NCI-H146 (cell line): ENCODE results near the gene IQGAP2.
A peak's percentile ranks its signal among the peaks of the same experiment; 100 is the strongest.
"Not testable (repeated sequence)": the region's sequence is repeated elsewhere in the genome, so short reads cannot be mapped to it uniquely, and the experiment has no call there.

Experiments
- DNase-seq: peaks from one replicate; lab custom pipeline; 2025; lab: John Stamatoyannopoulos, UW

Gene IQGAP2

GRCh38 chr5:76579166-76579937 is 176.3 kb downstream of the IQGAP2 start:
- DNase-seq = no peak

GRCh38 chr5:76580981-76581380 is 177.9 kb downstream of the IQGAP2 start:
- DNase-seq = no peak

GRCh38 chr5:76582230-76583162 is 179.4 kb downstream of the IQGAP2 start:
- DNase-seq = no peak

- no peak for DNase-seq
Observed at GRCh38 chr5:76583163-76584047, 180.3 kb downstream of the IQGAP2 start.

- no peak for DNase-seq
Observed at GRCh38 chr5:76585783-76586217, 182.7 kb downstream of the IQGAP2 start.

- DNase-seq = no peak
Observed at GRCh38 chr5:76586531-76586930, 183.4 kb downstream of the IQGAP2 start.

GRCh38 chr5:76590027-76590426 is 186.9 kb downstream of the IQGAP2 start:
- DNase-seq = no peak

- DNase-seq = no peak
Observed at GRCh38 chr5:76591366-76591765, 188.3 kb downstream of the IQGAP2 start.

- no peak for DNase-seq
Observed at GRCh38 chr5:76592692-76593091, 189.6 kb downstream of the IQGAP2 start.

GRCh38 chr5:76594107-76594506 is 191.0 kb downstream of the IQGAP2 start:
- no peak for DNase-seq

GRCh38 chr5:76595755-76596481 is 192.8 kb downstream of the IQGAP2 start:
- no peak for DNase-seq

GRCh38 chr5:76598531-76598930 is 195.4 kb downstream of the IQGAP2 start:
- no peak for DNase-seq

GRCh38 chr5:76600716-76601115 is 197.6 kb downstream of the IQGAP2 start:
- no peak for DNase-seq

GRCh38 chr5:76601470-76601869 is 198.4 kb downstream of the IQGAP2 start:
- DNase-seq = peak; percentile 9

- no peak for DNase-seq
Observed at GRCh38 chr5:76602094-76602726, 199.1 kb downstream of the IQGAP2 start.

GRCh38 chr5:76603991-76604390 is 200.9 kb downstream of the IQGAP2 start:
- DNase-seq = not testable (repeated sequence)

GRCh38 chr5:76604838-76605237 is 201.8 kb downstream of the IQGAP2 start:
- DNase-seq = no peak

- no peak for DNase-seq
Observed at GRCh38 chr5:76606701-76607100, 203.6 kb downstream of the IQGAP2 start.

- no peak for DNase-seq
Observed at GRCh38 chr5:76607353-76607871, 204.3 kb downstream of the IQGAP2 start.

GRCh38 chr5:76608833-76609232 is 205.7 kb downstream of the IQGAP2 start:
- DNase-seq = no peak

GRCh38 chr5:76610196-76610595 is 207.1 kb downstream of the IQGAP2 start:
- no peak for DNase-seq
